ENCODE results near the gene FZD1.
A peak's percentile ranks its signal among the peaks of the same experiment; 100 is the strongest.

FZD1 gene

GRCh38 chr7:91264046-91264923, at the start of gene FZD1:
FZD1 (plus strand) TSS chr7:91264433; CDS start chr7:91264881, 448 bp downstream.
- DNase-seq = peak; percentile 99

GRCh38 chr7:91226411-91226810, 37.8 kb upstream of the FZD1 start:
- no peak for DNase-seq

DNA sequence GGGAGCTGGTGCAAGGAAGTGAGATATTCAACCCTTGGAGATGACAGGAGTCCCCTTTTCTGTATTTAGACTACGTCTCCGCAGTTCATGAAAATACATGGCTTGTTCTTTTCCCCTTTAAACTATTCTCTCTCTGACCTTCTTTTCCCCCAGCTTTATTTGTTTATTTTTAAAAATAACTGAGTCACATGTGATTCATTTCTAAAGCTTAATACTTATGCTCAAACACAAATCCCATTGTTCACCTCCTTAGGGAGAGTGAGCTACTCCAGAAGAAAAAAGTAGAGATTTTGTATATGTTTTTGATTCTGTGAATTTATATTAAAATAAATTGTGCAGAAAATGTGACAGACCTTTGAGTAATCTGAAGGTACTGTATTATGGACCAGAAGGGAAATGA, 35.9 kb upstream of the FZD1 start:
- DNase-seq = no peak

DNA sequence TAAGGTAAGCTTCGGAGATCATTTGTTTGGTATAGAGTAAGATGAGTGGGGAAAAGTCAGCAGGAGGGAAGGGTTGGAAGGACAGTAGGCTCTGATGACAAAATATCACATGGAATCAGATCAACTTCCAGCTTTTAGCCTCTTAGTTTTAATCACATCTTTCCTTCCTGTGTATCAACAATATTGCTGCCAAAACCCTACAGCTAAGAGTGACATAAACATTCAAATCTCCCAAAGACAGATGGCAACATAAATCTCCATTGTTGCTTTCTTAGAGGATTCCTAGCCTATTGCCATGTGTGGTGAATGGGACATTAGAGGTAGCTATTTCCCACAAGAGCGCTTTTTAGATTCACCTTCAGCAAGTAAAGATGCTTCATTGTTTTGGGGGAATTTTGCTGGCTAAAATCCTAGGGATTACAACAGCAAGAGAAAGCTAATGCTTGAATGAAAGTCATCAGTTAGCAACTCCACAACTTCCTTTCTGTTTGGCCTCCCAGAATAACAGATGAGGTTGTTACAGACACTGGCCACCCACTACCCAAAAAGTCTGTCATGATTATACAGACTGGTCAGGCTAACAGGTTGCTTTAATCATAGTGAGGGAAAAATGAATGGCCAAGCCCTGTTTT, 35.2 kb upstream of the FZD1 start:
- DNase-seq = no peak

DNA sequence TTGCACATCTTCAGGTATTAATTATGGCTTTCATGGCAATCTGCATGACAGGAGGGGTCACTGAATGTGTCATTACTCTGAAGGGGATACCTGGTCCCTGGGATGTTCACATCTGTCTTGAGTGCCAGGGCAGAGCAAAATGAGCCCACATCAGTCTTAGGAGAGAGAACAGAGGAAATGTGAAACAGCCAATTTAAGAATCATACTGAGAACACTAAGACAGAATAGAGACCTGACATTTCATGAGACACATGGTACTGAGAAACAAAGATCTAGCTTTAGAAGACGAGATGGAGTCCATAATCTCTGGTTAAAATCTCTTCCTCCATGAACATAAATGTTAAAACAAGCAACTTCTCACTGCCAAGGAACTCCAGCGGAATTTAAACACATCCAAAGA, 34.1 kb upstream of the FZD1 start:
- DNase-seq = no peak

- no peak for DNase-seq
These were observed 33.7 kb upstream of the FZD1 start for GRCh38 chr7:91230503-91230902.

DNA sequence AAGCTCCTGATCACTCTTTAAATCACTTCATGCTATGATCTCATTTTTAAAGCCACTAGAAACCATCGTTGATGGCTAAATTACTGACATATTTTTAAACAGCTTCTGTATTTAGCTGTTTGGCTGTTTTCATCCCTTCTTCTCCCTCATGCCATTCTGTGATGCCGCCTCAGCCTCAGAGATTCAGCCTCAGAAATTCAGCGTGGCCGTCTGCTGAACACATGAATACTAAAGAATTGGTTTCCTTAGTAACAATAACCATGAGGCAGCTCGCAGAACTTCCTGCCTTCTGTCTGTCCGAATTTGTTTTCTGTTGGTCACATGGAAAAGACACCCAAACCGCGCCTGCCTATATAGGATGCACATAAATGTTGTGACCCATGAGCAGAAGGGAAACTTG, 31.0 kb upstream of the FZD1 start:
- no peak for DNase-seq

DNA sequence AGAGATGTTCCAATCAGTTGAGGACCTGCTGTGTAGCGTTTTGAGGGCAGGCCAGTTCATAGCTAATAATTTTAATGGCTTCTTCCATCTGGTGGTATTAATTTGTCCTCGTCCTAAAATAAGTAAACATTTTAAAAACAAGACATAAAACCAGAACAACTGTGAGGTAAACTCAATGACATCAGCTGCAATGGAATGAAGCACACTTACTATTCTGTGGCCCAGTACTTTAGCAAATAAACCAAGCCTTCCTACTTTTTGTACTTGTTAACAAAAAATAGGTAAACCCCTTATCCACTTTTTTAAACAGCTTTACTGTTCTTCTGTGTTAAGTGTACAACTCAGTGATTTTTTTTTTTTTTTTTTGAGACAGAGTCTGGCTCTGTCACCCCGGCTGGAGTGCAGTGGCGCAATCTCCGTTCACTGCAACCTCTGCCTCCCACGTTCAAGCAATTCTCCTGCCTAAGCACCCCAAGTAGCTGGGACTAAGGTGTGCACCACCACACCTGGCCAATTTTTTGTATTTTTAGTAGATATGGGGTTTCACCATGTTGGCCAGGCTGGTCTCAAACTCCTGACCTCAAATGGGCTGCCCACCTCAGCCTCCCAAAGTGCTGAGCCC, 28.9 kb upstream of the FZD1 start:
- DNase-seq = no peak

- peak; percentile 75 for DNase-seq
These were observed 25.0 kb upstream of the FZD1 start for GRCh38 chr7:91239171-91239604.

GRCh38 chr7:91239772-91240171, 24.5 kb upstream of the FZD1 start:
- DNase-seq = no peak

DNA sequence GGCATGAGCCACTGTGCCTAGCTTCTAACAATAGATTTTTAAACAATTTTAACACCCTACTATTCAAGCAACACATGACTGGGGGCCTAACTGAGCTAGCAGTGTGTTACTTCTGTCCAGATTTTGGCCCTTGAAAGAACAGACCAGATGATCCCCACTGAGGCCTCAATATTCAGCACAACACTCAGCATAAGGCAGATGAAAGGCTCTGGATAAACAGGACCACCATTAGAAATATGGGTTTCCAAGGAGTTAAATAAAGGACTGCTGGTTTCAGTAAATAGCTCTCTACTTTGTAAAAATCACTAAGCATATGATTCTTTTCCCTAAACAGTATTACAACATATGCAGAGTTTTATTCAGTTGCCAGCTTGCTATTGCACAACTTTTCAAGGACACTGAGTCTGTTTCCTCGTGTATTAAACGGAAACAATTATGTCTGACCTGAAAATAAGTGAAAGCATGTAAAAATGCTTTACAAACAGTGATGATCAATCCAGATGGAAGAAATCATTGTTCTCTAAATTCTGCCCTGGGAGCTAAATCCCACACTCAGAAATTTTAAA, 23.8 kb upstream of the FZD1 start:
- no peak for DNase-seq

GRCh38 chr7:91242097-91242844, 22.0 kb upstream of the FZD1 start:
- DNase-seq = no peak

DNA sequence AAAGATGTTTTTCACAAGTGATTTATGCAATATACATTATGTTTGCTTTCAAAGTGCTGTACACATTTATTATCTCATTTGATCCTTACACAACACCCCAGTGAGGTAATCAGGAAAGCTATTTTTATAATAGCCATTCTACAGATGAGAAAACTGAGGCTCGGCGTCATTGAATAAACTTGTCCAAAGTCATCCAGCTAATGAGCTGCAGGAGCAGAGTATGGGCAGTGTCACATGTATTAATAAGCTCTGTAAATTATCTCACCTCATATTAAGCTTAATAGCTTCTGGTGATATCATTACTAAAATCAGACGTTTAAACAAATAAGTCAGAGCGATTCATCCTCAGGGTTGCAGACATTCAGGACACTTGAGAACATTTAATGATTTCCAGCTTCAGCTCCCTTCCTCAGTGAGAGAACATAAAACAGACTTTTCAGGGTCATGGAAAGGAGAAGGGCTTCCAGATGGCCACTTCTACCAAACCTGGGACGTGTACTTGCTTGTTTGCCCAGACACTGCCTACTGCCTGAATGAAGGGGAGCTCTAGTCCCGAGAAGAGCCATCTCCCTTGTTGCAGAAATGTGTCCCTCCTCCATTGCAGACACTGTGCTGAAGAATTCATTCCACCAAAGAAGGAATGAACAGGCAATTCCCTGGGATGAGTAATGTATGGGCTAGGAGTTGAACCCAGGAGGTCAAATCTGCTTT, 20.5 kb upstream of the FZD1 start:
- no peak for DNase-seq

DNA sequence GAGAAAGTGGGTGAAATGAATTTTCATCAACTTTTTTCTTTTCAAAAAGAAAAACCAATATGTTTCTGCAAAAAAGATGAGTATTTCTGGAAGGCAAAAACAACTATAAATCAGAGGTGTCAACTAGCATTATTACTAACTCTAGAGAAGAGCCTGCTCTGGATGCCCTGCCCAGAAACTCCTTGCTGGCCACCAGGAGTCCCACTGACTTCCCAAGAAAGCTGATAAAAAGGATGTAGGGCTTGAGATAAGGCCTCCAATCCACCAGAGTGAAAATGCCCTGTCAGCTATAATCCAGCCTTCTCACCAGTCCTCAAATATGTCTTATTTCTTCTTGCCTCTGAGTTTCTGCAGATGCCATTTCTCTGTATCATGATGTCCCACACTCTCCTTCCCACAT, 16.7 kb upstream of the FZD1 start:
- DNase-seq = no peak

DNA sequence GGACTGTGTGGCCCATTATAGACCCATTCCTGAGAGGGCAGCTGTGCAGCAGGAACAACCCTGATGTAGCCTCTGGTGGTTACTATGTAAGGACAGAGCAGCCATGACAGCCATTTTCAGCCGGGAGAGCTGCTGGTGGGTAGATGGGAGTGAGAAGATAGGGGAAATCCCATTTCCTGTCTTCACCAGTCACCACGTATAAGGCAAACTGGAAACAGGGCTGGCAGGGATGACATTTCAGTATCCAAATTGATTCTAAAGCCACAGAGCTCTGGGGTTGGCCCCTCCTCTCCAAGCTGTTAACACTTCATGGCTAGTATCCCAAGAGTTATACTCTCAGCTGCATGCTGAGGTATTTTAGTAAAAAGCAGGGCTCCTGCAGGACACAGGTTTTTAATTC, 15.2 kb upstream of the FZD1 start:
- peak; percentile 61 for DNase-seq

DNA sequence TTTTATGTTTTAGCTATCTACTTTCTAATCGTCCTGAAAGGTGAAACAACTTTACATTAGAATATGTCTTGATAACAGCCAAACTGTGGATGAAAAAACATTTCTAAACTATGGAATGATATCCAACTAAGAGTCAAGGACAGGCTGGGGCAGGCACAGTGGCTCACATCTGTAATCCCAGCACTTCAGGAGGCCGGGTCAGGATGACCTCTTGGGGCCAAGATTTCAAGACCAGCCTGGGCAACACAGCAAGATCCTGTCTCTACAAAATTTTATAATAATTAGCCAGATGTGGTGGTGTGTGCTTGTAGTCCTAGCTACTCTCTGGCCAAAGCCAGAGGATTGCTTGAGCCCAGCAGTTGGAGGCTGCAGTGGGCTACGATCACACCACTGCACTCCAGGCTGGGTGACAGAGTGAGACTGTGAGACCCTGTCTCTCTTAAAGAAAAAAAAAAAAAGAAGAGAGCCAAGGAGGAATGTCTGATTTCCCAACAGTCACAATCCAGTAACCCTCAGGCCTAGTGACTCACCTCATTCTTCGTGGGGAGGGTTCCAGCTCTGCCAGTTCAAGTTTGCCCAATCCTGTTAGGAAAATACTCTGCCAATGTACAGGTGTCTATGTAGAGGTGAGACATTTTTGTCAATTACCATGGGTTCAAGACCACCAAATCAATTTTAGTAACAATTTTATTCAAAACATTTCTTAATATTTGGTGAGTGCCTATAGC, 14.6 kb upstream of the FZD1 start:
- DNase-seq = peak; percentile 85

DNA sequence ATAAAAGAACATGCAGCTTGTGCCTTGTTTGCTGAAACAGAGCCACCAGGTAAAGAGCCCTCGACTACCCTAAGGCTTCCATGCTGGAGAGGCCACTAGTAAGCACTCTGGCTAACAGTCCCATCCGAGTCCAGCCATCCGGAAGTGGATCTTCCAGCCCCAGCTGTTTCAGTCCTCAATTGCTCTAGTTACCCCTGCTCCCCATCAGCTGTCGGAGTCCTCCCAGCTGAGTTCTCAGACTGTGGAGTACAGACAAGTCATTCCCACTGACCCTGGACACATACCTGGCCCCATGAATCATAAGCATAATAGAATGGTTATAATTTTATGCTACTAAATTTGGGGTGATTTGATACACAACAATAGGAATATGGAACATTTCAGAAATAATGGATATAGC, 13.5 kb upstream of the FZD1 start:
- no peak for DNase-seq

GRCh38 chr7:91251877-91252276, 12.4 kb upstream of the FZD1 start:
- DNase-seq = no peak

DNA sequence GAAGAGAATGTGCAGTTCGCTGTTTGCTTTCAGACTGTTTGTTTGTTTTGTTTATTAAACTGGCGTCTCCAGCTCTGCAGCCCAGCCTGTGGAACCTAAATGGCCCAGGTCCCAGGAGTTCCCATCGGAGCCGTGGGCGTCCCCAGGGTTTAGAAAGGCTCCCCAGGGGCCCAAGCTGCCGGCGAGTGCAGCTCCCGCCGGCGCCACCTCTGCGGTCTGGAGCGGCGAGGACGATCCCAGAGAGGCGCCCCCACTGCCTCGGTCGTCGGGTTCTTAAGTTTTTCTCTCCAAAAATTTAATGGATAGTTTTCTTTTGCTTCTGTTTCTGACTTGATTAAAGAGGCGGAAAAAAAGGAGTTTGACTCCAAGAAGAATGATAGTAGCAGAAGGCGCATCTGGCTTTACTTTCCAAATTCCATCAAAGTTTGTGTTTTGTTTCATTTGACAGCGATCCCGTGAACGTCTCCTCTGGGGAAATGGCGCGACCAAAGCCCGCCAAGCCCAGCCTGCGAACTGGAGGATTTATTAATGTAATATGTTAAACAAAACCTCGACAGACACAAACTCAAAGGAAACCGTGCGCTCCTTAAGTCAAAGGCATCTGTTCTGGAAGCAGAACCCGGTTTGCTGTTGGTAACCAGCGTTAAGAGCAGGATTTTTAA, 718 bp upstream of the FZD1 start:
- peak; percentile 63 for DNase-seq

GRCh38 chr7:91264924-91265681, 870 bp downstream of the FZD1 start:
- peak; percentile 71 for DNase-seq
